RKO (cell line): Measurements from ENCODE around the gene ANKRD44.

Source experiments
- DNase-seq: peaks from one replicate; pipeline ENCODE4 v3.0.0-alpha.2; 2016; ENCODE audit warnings: low spot score

ANKRD44 gene

DNA sequence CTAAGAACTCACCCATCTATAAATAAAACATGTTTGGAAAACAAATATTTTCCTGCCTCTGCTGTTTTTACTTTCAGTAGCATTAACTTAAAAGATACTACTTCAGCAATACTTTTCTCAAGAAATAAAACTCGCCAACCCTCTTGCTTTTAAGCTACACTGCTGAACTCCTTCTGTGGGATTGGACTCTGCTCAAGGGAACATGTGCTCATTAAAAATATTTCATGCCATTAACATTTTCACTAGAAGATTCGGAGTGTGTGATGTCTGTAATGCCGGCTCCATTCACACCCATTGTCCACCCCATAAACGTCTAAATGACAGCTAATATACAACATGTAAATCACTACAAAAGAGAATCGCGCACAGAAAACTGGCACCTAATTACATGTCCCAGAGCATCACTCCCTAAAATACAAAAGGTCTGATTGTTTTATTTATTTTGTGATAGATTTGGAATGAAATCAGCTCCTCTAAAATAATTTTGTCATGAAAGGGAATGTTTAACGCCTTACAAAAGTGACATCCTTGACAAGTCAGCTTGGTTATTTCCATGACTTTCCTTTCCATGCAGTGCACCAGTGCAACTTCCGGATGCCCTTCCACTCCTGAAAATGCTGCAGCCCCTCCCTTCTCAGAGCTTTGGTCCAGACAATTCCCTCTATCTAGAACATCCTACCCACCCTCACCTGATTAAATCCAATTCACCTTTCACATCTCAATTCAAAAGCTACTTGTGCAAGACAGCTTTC is 73.1 kb downstream of the ANKRD44 start:
- no peak for DNase-seq

GRCh38 chr2:197236816-197237215 is 73.8 kb downstream of the ANKRD44 start:
- DNase-seq, result no peak

DNA sequence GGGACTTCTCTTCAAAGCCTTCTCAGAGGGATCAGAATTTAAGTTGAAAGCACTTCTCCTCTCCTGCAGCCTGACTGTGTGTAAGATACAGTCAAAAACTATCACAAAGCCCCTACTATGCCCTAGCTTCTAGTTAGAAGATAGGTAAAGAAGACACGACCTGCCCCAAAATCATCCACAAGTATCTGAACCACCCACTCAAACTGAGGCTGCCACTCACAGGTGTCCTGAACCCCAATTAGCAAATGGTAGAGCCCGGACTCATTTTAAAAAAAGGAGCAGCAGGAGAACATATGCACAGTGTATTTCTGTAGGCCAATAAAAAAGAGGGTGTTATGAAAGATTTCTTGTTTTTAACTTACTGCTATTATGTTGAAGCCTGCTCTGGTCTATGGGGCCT is 74.4 kb downstream of the ANKRD44 start:
- DNase-seq, result no peak

DNA sequence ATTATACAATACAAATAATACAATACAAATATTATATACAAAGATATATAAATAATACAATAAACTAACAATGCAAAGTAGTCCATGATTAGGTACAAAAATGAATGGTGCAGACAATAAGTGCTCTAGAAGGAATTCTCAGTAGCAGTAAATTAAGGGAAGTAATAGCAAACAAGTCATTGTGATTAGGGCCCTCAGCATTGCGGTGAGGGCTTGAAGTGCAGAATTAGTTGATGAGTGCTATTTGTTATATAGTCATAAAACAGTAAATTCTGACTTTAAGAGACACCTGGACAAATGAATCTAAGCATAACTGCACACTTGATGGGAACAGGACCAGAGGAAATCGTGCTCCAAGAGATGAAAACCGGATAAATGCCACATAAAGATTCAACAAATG is 74.9 kb downstream of the ANKRD44 start:
- no peak for DNase-seq

- DNase-seq, result no peak
Measured at GRCh38 chr2:197234671-197235191, 75.8 kb downstream of the ANKRD44 start.

- DNase-seq, result no peak
Measured at GRCh38 chr2:197233473-197233872, 77.1 kb downstream of the ANKRD44 start.

DNA sequence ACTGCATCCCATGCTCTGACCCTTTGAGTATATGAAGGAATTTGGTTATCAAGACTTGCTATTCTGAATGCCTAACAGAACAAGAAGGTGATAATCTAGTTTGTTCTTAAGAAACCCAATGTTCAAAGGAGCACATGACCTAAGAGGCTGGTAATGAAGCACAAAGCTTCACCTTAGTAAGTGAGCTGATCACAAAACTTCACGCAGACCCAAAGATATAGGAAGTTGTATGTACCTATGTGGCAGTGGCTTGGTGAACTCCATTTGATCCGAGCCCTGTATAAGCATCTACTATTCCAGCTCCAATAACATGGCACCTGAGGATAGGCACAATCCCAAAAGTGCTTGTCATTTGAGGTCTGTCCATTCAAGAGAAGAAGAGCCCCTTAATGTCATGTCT is 78.6 kb downstream of the ANKRD44 start:
- no peak for DNase-seq

GRCh38 chr2:197229509-197230443 is 80.8 kb downstream of the ANKRD44 start:
- DNase-seq, result no peak

- no peak for DNase-seq
Measured at GRCh38 chr2:197223451-197223850, 87.1 kb downstream of the ANKRD44 start.

DNA sequence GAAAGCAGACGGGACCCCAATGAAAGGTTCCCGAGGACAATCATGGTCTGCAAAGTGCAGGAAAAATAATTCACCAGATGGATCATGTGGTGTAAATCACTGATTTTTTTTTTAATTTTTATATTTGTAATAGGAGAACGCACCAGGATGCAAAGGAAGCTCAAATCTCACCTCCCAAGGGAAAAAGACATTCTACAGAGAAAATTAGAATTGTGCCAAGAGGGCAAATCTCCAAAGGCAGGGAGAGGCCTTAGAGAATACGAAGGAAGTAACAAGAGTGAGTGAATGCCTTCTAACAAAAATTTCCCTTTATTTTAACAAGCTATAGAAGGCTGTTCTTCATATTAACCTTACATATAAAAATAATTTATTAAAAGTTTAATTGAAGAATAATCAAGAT is 90.9 kb downstream of the ANKRD44 start:
- no peak for DNase-seq

DNA sequence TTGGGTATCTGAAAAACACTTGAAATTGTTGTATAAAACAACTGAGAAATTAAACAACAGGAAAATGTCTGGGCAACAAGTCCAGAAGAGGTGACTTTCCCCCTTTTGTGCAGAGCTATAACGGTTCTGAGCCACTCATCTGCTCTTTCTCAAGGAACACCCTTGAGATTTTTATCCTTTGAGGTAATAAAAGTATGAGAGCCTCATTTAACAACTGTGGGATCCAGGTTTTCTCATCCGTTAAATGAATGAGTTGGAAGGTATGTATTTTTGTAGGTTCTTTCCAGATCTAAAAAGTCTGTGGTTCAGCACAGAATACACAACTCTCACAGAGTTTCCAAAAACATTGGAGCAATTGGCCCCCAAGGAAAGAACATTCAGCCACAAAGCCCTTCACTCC is 93.0 kb downstream of the ANKRD44 start:
- DNase-seq, result no peak

DNA sequence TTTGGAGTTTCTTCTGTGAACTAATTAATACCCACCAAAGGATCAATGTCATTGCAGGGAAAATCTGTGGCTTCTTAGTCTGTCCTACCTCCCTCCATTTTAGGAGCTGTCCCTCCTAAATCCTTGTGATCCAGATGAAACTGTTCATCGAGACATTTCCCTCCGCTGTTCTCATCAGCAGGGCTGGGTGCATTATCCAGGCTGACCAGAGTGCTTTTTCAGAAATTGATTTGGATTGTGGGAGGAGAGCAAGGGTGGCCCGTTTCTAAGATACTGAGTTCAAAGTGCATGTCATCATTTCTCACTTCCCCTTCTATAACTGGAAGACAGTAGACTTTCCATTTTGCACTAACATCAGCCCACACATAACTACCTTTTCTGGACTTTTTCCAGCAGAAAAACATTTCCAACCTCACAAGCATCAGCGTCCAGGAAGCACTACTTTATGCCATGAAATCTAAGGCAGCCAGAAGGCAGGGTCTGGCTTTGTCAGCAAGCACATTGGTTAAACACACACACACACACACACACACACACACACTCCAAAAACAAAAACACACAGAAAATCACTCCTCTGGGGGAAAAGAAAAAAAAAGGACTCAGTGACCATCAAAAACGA is 94.1 kb downstream of the ANKRD44 start:
- no peak for DNase-seq

GRCh38 chr2:197215748-197216360 is 94.7 kb downstream of the ANKRD44 start:
- DNase-seq, result no peak

DNA sequence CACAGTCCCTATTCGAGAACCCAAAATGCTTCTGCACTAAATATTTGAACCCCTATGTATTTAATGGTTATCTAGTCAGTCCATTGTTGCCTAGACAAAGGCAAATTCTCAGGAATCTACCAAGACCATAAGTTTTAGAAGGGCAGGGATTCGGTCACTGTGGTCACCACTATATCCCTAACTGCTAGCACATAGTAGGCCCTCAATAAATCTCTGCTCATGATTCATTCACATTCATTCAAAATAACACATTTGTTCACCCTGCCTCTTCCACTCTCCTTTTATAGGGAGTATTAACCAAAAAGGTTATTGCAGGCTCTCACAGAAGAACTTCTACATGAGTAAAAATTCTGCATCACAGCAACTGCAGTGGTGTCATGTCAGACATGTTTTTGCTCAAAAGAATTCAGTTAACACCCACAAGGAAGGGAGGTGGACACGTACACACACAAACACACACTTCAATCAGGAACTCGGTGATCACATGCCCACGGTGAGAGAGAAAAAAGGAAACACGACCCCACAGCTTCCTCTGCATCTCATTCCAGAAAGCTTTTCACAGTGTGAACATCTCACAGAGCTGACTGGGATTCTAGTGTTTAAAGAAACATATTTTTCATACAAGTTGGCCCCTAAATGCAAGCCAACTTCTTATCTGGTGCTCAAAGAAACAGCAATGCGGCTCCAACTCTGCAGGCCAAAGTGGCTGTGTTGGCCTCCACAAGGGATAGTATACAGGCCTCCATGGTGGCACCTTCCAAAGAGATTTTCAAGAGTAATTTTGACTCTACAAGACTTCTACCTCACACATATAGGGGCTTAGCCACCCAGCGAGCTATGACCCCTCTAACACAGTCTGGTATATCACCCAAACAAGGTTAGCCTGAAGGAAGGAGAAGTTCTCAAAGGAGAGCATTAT is 98.0 kb downstream of the ANKRD44 start:
- DNase-seq, result no peak

DNA sequence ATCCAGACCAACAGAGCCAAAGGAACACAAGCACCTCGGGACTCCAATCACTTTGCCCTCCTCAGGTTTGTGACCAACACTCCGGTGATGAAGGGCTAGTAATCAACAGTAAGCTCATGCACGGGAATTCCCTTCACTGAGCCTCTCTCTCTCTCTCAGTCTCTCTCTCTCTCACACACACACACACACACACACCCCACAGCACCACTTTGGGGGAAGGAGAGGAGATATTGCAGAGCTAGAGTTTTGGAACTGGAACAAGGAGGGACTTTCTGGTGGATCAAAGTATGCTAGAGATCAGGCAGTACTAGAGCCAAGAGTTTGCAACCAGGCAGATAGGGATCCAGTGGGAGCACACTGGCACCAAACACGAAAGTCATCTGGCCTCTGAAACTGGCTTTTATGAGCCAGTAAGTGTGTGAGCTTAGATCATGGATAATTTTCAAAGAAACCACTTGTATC is 98.7 kb downstream of the ANKRD44 start:
- DNase-seq, result no peak

GRCh38 chr2:197210430-197210829 is 100.2 kb downstream of the ANKRD44 start:
- DNase-seq, result no peak

DNA sequence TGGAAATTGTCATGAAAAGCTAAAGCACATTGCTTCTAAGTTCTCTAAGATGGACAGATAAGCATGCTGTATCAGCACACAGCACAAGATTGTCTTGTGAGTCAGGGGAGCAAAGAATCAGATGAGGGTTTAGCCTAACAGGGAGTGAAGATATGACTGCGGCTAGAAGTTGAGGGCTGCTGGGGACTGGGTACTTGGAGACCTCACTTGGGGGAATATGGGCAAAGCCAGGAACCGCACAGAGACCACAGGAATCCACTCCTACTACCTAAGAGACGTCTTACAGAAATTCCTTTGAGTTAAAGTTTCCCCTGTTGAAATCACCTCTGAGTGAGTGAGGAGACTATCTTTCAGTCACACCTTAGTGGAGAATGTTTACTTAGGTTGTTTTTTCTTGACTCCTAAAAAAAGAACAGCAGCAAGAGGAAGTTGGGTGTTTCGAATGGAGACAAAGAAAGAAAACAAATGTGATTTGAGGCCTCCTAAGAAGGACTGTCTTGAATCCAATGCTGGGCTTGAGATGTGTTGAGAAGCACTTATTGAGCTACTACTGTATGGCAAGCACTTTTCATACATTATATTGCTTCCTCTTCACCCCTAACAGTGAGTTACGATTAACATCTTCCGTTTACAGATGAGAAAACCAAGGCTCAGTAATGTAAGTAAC is 100.7 kb downstream of the ANKRD44 start:
- no peak for DNase-seq

DNA sequence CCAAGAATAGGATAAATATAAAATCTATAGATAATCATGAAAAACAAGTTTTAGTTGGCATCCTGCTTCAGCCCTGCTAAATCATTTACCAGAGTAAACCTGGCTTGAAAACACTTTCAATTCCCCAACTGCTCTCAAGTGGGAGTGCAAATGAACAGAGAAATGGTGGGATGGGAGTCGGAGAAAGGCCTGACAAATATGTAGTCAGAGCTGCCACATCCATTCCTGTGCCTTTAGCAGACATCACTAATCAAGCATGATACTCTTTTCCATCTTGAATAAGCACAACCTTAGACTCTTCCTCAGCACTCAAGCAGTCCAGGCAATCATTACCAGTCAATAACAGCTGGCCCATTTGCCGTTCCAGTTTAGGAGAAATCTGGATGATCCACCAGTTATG is 101.3 kb downstream of the ANKRD44 start:
- no peak for DNase-seq

DNA sequence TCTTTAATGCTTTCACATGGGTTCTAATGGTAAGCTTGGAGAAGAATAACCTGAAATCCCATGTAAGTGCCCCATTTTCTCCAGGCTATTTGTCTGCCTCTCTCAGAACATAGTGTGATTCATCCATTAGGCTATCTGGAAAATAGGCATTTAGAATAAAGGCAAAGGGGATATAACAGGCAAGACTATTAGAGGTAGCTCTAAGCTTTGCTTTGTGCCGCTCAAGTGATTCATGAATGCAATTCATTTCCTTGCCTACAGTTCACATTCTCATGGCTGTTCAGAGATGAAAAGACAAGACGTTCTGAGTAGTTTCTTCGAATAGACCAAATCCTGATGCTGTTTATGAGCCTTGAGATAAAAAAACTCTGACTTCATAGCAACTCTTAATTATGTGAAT is 101.7 kb downstream of the ANKRD44 start:
- DNase-seq, result no peak

GRCh38 chr2:197208024-197208423 is 102.6 kb downstream of the ANKRD44 start:
- DNase-seq, result no peak
